DND-41 (cell line): Measurements from ENCODE around the gene ARHGAP24.

Experiments used
- ATAC-seq: fragments of 200-7000 bp; cut with Tn5 transposase; 3 replicates; pipeline ENCODE4 v1.9.1; 2021; ENCODE audit warnings: low read depth; ENCODE audit not compliant: insufficient read depth
- DNase-seq: peaks from one replicate; pipeline ENCODE4 v3.0.0-alpha.2; 2020
- H2AFZ ChIP-seq: 2 replicates; pipeline ENCODE4 v1.6.0; 2012; ENCODE audit warnings: low read depth, low read length
- H3K27ac ChIP-seq: 2 replicates; pipeline ENCODE4 v1.5.1; 2012; ENCODE audit warnings: low read length, inconsistent platforms
- H3K27me3 ChIP-seq: fragments of 200-600 bp; sonication (generic); 2 replicates; pipeline ENCODE4 v1.6.0; 2012; ENCODE audit warnings: low read length, mild to moderate bottlenecking, inconsistent platforms; ENCODE audit not compliant: insufficient read depth, poor library complexity
- H3K36me3 ChIP-seq: 2 replicates; pipeline ENCODE4 v1.5.1; 2012; ENCODE audit warnings: low read length, inconsistent platforms; ENCODE audit not compliant: insufficient read depth
- H3K4me1 ChIP-seq: 2 replicates; pipeline ENCODE4 v1.5.1; 2012; ENCODE audit warnings: mild to moderate bottlenecking, low read length; ENCODE audit not compliant: insufficient read depth
- H3K4me2 ChIP-seq: 2 replicates; pipeline ENCODE4 v1.6.0; 2012; ENCODE audit warnings: mild to moderate bottlenecking, moderate library complexity, low read length, inconsistent platforms; ENCODE audit not compliant: insufficient read depth
- H3K4me3 ChIP-seq, 2 experiments: fragments of 200-600 bp in 1 of 2; shearing (Covaris generic) in 1 of 2; 2 replicates each; pipeline ENCODE4 v1.5.1; 2012 to 2016; ENCODE audit warnings: inconsistent platforms in 2 of 2, low read length in 2 of 2, mild to moderate bottlenecking in 2 of 2, low read depth in 1 of 2, moderate library complexity in 1 of 2
- H3K79me2 ChIP-seq: 2 replicates; pipeline ENCODE4 v1.6.0; 2012; ENCODE audit warnings: low read length, inconsistent platforms; ENCODE audit not compliant: insufficient read depth
- H3K9ac ChIP-seq: 2 replicates; pipeline ENCODE4 v1.6.0; 2012; ENCODE audit warnings: low read depth, mild to moderate bottlenecking, inconsistent platforms, low read length, moderate library complexity
- H3K9me3 ChIP-seq: 2 replicates; pipeline ENCODE4 v1.5.1; 2012; ENCODE audit warnings: low read length, moderate library complexity, mild to moderate bottlenecking, inconsistent platforms; ENCODE audit not compliant: insufficient read depth, severe bottlenecking
- H4K20me1 ChIP-seq: 2 replicates; pipeline ENCODE4 v1.6.0; 2012; ENCODE audit warnings: low read length; ENCODE audit not compliant: insufficient read depth
- CTCF ChIP-seq: IDR thresholded peaks from 2 replicates; pipeline ENCODE4 v1.5.1; 2012; ENCODE audit warnings: borderline replicate concordance, low read length, moderate library complexity, mild to moderate bottlenecking; ENCODE audit not compliant: poor library complexity, severe bottlenecking; ENCODE audit errors: extremely low read depth
- EZH2 ChIP-seq: IDR thresholded peaks from 3 replicates; pipeline ENCODE4 v1.6.1; 2012; ENCODE audit warnings: borderline replicate concordance, low read depth, mild to moderate bottlenecking, moderate library complexity, low read length, inconsistent platforms; ENCODE audit not compliant: severe bottlenecking

ARHGAP24 gene

DNA sequence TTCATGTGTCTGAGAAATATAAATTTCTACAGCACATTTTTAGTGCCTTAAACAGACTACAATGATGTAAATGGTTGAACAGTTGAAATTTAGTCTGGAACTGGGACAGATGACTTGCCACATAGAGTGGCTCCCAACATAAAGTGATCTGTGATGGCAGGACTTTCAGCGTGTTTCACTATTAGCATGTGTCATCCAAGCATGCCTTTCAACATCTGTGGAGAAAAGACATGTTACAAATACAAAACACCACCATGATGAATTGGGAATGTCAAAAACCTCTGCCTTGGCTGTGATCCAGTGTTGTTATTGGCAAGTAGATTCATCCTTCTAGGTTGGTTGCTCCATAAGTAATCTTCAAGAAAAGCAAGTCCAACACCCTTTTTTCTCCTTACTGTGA is 536.2 kb downstream of the ARHGAP24 start:
- ATAC-seq, result no peak
- Histone ChIP-seq H3K4me2 (no peak overlapping the region), H3K79me2 (no peaks in the 10 kb centered on the region), H3K9ac (no peak overlapping the region), H3K4me3 (no peak overlapping the region), H3K27ac (no peak overlapping the region), H3K4me1 (peaks cover 13% of the 10 kb centered on the region), H4K20me1 (no peaks in the 10 kb centered on the region), H3K36me3 (no peaks in the 10 kb centered on the region), H3K27me3 (peaks cover 3% of the 10 kb centered on the region), H3K9me3 (no peaks in the 10 kb centered on the region), H2AFZ (no peak overlapping the region)
- no peak for DNase-seq
- TF ChIP-seq CTCF (no peak), EZH2 (no peak)

- no peaks in the 10 kb centered on the region for H3K36me3 ChIP-seq
- no peaks in the 10 kb centered on the region for H3K79me2 ChIP-seq
- no peak overlapping the region for H3K9ac ChIP-seq
- no peak for DNase-seq
- ATAC-seq, result no peak
- no peaks in the 10 kb centered on the region for H4K20me1 ChIP-seq
- H3K27me3 ChIP-seq, result peaks cover 3% of the 10 kb centered on the region
- H3K4me1 ChIP-seq, result peaks cover 13% of the 10 kb centered on the region
- TF ChIP-seq EZH2, result no peak
- TF ChIP-seq CTCF, result no peak
- H3K27ac ChIP-seq, result no peak overlapping the region
- no peak overlapping the region for H3K4me2 ChIP-seq
- H2AFZ ChIP-seq, result no peak overlapping the region
- no peak overlapping the region for H3K4me3 ChIP-seq
- H3K9me3 ChIP-seq, result no peaks in the 10 kb centered on the region
Observed at GRCh38 chr4:86013621-86014020, 538.7 kb downstream of the ARHGAP24 start.

GRCh38 chr4:86014599-86014998 is 539.6 kb downstream of the ARHGAP24 start:
- H3K4me3 ChIP-seq, result no peak overlapping the region
- no peaks in the 10 kb centered on the region for H3K9me3 ChIP-seq
- no peak overlapping the region for H2AFZ ChIP-seq
- H3K79me2 ChIP-seq, result no peaks in the 10 kb centered on the region
- no peak overlapping the region for H3K4me2 ChIP-seq
- peak; percentile 95 for ATAC-seq
- peaks cover 13% of the 10 kb centered on the region for H3K4me1 ChIP-seq
- no peak overlapping the region for H3K27ac ChIP-seq
- no peaks in the 10 kb centered on the region for H3K36me3 ChIP-seq
- TF ChIP-seq CTCF (no peak), EZH2 (no peak)
- H4K20me1 ChIP-seq, result no peaks in the 10 kb centered on the region
- H3K27me3 ChIP-seq, result peaks cover 3% of the 10 kb centered on the region
- H3K9ac ChIP-seq, result no peak overlapping the region
- DNase-seq, result peak; percentile 51
